ENCODE data around the gene KRT79.
"Not testable (repeated sequence)": the region's sequence is repeated elsewhere in the genome, so short reads cannot be mapped to it uniquely, and the experiment has no call there.

KRT79 gene

DNA sequence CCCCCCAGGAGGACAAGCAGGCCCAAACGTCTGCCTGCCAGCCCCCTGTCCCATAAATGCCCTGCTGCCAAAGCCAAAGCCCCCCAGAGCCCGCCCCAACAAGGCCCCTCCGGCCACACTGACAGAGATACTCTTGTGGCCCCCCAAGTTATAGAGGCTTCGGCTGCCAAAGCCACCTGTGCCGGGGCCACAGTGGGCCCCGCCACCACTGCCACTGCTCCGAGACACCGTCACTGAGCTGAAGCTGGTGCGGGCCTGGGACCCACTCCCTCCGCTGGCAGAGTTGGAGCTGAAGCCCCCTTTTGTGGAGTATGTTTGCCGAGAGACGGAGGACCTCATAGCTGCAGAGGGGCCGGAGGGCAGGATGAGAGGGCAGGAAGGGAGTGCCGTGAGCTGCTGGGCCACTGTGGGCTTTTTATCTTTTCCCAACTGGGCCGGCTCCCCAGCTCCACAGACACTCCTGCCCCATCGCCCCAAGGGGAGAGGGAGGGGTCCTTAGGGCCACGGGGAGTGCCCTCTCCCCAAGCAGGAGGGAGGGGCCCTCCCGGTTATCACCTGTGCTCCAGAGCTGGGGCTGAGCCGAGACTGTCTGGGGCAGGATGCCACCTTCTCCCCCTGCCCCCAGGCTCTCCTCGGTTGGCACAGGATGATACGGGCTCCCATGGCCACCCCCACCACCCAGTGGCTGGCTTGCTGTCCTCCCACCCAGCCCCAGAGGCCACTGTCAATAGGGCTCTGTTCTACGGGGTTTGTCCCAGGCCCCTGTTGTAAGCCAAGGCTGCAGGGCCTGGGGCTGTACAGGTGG is at the start of gene KRT79:
Gene KRT79, minus strand, starts transcription at position 390 of the 805 bp plus-strand sequence. Its CDS starts 51 bp downstream, at position 339.
- no peak for DNase-seq

DNA sequence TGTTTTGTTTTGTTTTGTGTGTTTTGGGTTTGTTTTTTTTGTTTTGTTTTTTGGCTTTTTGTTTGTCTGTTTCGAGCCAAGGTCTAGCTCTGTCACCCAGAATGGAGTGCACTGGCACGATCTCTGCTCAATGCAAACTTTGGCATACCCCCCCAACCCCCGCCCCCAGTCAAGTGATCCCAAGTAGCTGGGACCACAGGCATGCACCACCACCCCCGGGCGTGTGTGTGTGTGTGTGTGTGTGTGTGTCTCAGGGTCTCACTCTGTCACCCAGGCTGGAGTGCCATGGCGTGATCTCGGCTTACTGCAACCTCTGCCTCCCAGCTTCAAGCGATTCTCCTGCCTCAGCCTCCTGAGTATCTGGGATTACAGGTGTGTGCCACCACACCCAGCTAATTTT is 46.4 kb upstream of the KRT79 start:
- not testable (repeated sequence) for DNase-seq

DNA sequence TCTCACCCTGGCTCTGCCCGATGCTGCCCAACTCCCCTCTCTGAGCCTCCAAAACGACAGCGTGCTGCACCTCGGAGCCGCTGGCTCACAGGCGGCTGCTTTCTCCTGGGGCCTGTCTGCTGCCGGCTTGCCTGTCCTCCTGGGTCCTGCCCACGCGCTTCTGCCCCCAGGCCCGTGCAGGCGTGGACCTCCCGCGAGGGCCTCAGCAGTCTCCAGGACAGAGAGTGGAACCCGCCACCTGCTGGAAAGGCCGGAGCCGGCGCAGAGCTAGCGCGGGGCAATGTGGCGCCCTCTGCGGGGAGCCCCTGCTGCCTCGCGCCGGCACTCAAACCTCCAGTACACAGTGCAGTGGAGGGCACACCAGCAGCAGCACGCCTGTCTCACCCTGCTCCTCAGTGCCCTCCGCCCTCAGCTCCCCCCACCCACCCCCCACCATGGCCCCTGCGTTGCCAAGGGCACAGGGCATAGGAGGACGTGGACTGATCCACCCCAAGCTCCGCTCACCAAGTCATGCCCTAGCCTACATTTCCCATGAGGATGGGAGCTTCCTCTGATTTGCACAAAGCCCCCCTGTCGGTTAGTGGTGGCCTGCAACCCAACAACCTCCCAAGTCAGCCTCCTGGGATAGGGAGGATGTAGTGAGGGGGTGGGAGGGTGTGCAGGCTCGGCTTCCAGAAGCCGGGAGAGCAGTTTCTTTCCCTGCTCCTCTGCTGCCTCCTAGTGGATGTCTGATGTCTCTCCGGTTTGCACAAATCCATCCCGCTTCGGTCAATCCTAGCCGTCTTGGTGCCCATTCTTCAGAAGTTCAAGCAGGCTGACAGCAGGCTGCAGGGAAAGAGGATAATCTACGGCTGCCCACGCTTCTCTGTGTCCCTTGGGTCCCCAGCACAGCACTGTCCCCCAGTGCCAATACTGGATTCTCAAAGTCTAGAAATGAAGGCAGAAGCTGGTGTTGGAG is 45.6 kb upstream of the KRT79 start:
- peak; percentile 75 to 77 for DNase-seq

DNA sequence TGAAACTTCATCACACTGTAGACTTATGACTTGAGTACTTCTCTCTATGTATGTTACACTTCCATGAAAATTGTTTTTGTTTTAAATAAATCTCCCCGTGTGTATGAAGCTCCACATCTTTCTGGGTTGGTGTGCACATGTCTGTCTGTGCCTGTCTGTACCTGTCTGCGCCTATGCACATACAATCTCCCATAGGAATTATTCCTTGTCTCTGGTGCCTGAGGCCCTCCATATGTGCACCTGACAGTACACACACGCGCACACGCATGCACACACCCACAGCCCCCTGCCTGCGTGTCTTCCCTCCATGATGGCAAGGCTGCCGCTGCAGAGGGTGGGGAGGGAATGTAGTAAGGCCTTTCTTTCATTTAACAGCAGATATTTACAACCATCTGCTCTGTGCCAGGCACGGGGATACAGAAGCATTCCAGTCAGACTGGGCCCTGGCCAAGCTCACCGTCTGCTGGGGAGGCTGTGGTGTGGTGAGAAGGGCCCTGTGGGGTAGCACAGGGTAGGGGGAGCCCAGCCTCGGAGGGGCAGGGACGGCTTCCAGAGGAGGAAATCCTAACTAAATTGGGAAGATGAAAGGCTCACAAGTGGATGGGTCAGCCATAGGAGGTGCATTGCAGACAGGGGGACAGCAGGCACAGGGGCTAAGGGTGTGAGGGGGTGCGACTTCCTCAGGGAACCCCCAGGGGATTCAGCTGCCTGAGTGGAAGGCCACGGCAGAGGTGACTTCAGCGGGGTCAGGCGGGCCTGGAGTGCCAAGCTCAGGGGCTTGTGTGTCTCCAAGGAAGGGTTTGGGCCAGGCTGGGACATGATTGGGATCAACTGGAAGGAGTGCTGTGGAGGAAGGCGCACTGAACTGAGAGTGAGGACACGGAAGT is 44.6 kb upstream of the KRT79 start:
- no peak for DNase-seq

DNA sequence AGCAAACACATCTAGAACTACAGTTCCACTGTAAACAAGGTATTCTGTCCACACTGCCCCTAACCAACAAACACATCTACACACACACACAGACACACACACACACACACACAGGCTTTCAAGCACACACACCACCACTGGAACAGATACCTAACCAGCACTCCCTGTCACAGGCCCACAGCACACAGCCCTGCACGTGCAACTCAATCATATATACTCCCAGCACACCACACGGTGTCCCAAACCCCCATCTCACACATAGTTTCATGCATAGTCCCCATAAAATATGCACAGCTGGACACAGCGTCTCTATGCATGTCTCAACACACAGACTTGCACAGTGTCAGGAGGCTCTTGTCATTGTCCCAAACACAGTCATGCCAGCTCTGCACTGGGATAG is 43.1 kb upstream of the KRT79 start:
- DNase-seq: no peak

DNA sequence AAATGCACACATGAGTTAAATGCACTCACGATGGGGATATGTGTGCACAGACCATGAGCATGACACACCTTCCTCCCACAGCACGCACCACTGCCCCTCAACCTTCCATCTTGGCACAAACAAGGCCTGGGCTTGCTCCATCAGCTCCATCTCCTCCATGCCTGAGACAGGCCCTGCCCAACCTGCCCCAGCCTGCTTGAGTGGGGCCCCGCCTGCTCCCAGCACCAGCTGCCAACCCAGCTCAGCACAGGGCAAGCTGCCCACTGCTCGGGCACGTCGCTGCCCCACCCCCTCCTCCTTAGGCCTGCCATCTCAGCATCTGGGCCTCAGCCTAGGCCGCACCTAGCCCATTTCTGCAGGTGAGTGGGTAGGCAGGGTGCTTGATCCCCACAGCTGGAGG is 42.3 kb upstream of the KRT79 start:
- DNase-seq: no peak

DNA sequence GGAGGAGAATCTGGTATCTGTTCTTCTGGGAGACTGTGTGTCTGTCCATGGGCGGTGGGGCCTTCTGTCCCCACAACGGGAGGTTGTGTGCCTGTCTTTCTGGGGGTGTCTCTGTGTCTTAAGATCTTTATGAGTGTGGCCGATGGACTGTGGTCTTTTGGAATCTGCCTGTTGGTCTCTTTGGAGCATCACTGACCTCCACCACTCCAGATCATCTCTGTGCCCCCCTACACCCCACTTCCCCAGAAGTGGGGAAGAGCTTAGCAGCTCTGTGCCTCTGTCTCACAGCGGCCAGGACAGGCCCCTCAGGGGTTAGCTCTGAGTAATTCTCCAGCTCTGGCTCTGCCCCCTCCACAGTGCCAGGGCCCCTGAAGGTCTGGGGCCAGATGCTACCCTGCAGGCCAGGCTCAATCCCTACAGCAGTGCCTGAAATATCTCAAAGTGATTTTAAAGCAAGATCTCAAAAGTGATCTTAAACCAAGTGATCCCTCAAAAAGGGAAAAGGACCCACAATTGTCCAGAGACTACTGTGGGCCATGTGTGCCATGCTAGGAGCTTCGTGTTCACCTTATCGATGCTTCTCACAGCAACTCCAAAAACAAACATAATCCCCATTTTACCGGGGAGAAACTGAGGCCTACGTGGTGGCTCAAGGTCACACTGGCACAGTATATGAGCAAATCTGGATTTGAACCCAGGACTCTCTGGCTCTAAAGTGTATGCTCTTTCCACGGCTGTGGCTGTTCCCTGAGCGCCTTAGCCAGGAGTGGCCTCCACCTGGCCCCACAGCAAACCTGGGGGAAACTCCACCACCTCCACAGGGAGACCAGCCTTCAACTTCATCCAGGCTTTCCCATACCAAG is 40.7 kb upstream of the KRT79 start:
- DNase-seq: no peak

DNA sequence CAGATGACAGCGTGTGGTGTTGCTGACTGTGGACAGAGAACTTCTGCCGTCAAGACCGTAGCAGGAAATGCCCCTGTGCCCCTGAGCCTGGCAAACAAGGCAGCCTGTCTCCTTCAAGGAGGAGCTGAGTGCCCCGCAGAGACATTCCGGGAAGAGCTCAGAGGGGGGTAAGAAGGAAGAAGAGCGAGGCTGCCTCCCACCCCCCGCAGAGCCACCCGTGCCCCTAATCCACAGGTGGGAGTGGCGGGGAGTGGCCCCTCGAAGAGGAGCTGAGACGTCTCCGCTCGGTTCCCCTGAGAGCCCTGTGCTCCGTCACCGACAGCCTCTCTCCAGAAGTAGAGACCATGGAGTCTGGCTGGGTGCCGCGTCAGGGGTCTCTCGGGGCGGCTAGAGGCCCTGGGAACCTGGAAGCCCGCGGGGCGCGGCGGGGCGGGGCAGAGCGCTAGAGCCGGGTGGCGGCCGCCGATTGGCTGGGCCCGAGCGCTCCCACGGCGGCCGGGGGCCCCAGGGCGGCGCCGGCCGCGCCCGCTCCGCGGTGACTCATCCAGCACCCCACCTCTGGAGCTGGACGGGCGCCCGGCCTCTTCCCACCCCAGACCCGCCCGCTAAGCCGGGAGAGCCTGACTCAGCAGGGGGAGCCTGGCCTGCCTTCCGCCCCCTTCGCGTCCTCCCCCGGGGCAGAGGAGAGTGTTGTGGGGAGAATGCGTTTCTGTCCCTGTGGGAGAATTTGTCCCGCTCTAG is 39.9 kb upstream of the KRT79 start:
- peak; percentile 57 to 66 for DNase-seq

DNA sequence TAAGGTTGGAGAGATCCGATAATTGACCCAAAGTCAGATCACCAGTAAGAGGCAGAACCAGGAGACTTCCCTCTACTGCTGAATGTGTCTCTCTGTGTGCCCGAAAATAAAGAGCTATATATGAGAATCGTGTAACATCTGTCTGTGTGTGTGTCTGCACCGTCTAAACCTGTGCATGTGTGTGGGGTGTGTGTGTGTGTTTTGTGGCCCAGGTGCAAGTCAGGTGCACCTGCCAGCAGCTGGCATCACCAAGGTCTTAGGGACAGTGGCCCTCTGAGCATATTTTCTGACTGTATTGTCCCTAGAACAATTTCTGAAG is 39.4 kb upstream of the KRT79 start:
- DNase-seq: no peak

DNA sequence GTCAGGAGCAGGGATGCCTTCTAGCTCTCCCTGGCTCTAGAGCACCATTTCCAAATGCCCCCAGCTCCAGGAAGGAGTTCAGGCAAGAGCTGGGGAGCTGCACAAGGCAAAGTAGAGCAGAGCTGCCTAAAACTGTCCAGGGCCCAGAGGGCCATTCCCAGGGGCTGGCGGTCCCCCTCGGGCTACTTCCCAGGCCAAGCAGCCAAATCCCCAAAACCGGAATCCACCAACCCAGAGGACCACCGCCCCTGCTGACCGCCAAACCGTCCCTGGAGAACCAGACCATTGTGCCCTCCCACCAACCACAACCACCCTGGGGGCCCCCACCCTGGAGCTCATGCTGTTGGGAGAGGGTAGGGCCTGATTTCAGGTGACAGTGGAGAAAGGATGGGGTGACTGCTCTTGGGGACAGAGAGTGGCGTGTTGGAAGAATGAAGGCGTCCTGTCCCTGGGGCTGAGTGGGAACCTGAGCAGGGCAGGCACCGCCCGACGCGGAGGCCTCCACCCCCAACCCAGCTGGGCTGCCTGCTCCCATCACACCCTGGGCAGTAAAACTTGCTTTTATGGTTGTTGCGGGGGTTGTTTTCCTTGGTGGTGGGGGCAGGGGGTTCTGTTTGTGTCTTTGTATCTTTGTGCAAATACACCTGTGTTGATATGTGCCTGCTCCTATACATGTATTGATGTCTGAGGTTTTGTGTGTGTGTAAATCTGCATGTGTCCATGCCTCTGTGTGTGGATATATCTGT is 38.7 kb upstream of the KRT79 start:
- DNase-seq: no peak

DNA sequence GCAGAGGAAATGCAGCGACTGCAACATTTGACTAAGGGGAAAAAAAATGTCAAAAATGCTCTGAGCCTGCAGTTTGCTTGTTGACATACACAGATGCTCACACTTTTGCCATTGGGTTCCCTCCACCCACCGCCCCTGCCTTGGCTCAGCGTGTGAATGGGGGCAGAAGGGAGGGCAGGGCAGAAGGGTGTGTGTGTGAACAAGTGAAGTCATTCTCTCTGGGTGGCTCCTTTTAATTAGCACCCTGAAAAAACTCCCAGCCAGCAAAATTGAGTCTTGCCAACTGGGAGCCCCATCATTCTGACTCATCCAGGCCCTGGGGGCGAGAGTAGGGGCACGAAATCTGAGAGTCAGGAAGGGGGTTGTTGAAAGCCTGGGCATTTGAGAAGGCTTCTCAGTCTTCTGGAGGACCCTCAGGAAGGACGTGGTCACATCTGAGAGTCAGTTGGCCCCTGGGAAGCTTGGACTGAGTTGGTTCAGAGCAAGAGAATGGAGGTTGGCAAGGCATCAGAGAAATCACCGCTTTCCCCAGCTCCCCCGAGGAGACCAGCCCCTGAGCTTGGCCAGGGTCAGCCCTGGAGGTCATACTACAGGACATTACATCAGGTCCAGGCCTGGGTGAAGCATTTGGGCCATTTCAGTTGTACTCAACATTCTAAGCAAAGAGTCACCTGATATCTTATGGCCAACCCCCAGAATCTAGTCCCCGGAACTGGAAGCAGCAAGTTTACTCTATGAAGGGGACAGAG is 37.4 kb upstream of the KRT79 start:
- DNase-seq: no peak

DNA sequence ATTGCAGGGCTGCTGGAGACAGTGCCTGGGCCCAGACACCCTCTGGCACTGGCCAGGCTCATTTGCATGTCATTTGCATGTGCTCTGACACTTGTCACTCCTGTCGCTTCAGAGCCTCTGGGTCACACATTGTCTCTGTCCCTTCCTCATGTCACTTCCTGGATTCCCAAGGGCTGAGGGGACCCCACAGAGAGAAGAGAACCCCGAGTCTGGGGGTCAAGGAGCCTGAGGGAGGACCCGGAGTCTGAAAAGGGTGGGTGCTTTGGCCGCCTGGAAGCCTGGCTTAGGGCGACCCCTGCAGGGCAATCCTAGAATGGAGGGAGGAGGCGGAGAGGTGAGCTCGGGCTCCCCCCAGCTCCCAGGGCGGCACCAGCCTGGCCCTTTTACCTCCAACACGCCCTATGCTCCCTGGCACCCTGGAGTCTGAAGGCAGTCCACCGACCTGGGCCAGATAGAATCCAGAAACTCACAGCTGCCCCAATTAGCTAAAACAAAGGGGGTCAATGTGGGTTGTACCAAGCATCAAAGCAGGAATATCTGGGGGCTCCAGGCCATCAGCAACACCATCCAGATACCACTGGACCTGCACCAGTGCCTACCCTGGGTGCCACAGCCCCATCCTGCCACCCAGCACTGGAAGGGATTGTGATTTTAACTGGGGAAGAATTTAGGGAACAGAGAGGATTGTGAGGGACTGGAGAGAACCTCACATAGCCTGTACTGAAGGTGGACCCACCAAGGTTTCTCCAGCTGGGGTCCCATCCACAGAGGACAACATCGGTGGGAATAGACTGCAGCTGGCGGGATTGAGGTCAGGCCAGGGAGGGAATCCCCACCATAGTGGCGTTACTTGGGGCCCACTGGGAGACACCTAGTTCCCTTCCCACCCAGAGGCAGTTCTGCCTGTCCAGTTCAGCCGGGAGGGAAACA is 36.5 kb upstream of the KRT79 start:
- peak; percentile 83 to 86 for DNase-seq

DNA sequence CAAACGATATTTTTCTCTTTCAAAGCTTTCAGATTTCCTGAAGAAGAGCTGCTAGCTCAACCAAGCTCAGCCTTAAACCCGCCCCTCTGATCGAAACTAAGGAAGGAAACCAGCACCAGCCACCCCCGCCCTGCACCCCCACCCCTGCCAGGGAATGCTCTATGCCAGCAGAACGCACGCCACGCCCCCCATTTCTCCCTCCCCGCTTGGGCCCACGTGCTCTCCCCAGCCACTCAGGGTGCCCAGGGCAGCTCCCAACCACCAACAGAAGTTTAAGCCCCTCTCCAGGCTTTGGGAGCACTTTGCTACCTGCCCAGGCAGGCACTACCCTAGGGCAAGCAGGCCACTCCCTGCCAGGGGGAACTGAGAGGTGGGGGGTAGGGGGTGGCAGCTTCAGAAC is 33.5 kb upstream of the KRT79 start:
- DNase-seq: peak; percentile 42 to 49

DNA sequence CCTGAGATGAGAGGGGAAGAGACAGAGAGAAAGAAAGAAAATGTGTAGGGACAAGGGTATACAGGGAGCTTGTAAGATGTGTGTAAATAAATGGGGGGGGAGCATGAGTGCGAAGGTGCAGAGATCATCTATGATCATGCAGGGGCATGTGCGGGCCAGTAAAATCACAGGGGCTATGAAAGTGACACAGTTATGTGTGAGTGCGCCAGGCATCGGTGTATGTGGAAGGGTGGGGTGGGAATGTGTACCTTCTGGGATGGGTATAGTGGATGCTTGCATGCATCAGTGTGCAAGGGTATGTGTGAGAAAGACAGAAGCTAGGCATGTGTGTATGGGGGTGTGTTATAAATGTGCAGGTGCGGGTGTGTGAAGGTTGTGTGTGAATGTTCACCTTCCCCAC is 33.0 kb upstream of the KRT79 start:
- DNase-seq: no peak

DNA sequence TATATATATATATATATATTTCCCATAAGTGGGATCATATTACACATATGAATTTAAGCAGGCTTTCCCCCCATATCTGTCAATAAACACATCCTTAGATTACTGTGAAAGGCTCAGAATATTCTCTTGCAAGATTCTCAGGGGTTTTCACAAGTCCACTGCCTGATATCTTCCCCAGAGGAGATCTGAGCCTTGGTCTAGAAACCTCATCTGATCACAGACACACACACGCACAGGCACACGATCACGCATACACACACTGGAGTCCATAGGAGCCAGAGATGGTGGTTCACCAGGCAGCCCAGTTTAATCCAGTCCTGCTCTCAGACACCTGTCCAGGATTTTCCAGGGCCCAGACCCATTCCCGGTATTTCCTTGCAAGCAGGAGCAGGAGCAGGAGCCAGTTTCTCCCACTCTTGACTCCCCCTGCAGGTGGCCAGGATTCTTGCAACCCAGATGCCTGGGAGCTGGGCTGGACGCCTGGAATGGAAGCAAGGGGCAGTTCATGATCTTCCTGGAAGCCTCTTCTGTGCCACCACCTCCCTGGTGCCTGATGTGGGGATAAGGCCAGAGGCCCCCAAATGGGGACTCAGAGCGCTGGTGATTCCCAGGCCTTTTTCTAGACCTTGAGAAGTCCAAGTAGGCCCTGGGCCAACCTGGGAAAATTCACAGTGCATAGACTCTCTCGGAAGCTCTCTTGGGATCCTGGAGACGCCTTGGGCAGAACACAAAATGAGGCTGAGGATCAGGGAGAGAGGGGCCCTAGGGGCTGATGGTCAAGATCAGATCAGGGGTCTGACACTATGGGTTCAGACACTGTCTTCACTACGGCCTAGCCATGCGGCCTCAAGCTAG is 31.2 kb upstream of the KRT79 start:
- peak; percentile 34 to 46 for DNase-seq

DNA sequence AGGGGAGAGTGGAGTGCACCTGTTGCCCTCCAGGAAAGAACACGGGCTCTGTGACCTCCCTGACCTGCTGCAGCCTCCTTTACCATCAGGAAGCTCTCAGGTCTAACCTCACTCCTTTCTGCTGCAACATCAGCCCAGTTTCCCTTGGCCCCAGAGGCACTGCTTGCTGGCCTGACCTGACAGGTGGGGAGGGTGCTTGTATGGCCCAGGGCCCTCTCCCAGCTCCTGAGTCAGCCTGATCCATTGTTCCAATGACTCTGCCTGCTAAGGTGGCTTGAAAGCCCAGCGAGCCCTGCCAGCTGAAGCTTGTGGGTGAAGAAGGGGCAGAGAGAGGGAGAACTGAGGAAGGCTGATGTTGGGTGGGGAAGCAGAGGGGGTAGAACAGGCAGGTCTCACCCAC is 27.9 kb upstream of the KRT79 start:
- DNase-seq: no peak

DNA sequence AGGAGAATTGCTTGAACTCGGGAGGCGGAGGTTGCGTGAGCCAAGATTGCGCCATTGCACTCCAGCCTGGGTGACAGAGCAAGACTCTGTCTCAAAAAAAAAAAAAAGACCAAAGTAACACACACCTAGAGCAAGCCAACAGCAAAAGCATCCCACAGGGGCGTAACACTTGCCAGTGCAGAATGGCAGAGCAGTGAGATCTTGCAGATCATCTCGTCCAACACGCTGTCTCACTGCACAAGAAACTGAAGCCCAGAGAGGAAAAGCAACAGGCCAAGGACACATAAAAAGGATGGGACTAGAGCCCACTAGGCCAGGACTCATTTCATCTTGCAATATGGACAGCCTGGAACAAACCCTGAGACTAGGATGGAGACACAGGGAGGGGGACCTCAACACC is 27.4 kb upstream of the KRT79 start:
- no peak for DNase-seq

Measured in stimulated activated CD4-positive, alpha-beta T cell treated with anti-CD3 and anti-CD28 coated beads, Interleukin-2, amount 100 ng/mL, for 24 hours (primary cell).